ENCODE data around the gene LEPROT.

DNA sequence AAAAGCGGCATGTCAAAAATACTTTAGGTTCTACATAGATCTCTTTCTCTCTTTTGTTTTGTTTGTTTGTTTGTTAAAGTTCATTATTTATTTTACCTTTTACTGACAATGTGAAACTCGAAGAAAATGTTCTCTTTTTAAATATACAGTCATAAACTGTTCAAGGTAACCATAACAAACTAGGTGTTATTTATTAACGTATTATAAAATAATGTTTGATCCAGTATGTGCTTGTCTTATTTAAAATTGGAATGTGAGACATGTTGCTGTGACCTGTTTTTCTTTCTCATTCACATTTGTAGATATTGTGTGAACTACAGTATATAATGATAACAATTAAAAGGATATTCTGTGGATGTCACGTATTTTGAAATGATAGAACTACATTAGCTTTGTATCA is 5.9 kb upstream of the LEPROT start:
- TF ChIP-seq, protein P1, sequence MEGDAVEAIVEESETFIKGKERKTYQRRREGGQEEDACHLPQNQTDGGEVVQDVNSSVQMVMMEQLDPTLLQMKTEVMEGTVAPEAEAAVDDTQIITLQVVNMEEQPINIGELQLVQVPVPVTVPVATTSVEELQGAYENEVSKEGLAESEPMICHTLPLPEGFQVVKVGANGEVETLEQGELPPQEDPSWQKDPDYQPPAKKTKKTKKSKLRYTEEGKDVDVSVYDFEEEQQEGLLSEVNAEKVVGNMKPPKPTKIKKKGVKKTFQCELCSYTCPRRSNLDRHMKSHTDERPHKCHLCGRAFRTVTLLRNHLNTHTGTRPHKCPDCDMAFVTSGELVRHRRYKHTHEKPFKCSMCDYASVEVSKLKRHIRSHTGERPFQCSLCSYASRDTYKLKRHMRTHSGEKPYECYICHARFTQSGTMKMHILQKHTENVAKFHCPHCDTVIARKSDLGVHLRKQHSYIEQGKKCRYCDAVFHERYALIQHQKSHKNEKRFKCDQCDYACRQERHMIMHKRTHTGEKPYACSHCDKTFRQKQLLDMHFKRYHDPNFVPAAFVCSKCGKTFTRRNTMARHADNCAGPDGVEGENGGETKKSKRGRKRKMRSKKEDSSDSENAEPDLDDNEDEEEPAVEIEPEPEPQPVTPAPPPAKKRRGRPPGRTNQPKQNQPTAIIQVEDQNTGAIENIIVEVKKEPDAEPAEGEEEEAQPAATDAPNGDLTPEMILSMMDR (IDR thresholded peaks at IDR 0.05; ENCODE audit: low read depth, low read length, missing input control): no peak
- TF ChIP-seq, protein P2, sequence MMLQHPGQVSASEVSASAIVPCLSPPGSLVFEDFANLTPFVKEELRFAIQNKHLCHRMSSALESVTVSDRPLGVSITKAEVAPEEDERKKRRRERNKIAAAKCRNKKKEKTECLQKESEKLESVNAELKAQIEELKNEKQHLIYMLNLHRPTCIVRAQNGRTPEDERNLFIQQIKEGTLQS (IDR thresholded peaks at IDR 0.05): no peak
- TF ChIP-seq JUND (IDR thresholded peaks at IDR 0.05) (no peak), GABPA (IDR thresholded peaks at IDR 0.05 in 1 of 2, conservative IDR thresholded peaks at IDR 0.05 in 1 of 2) (no peak), SP1 (IDR thresholded peaks at IDR 0.05) (no peak), FOXA1 (IDR thresholded peaks at IDR 0.05) (no peak), TAF1 (conservative IDR thresholded peaks at IDR 0.05) (no peak), EGR1 (IDR thresholded peaks at IDR 0.05; ENCODE audit: low read depth in 2 of 2) (no peak), RXRA (IDR thresholded peaks at IDR 0.05) (no peak), HNF4G (IDR thresholded peaks at IDR 0.05) (no peak), HNF4A (conservative IDR thresholded peaks at IDR 0.05) (no peak), YY1 (IDR thresholded peaks at IDR 0.05) (no peak)
- TF ChIP-seq, protein P3, sequence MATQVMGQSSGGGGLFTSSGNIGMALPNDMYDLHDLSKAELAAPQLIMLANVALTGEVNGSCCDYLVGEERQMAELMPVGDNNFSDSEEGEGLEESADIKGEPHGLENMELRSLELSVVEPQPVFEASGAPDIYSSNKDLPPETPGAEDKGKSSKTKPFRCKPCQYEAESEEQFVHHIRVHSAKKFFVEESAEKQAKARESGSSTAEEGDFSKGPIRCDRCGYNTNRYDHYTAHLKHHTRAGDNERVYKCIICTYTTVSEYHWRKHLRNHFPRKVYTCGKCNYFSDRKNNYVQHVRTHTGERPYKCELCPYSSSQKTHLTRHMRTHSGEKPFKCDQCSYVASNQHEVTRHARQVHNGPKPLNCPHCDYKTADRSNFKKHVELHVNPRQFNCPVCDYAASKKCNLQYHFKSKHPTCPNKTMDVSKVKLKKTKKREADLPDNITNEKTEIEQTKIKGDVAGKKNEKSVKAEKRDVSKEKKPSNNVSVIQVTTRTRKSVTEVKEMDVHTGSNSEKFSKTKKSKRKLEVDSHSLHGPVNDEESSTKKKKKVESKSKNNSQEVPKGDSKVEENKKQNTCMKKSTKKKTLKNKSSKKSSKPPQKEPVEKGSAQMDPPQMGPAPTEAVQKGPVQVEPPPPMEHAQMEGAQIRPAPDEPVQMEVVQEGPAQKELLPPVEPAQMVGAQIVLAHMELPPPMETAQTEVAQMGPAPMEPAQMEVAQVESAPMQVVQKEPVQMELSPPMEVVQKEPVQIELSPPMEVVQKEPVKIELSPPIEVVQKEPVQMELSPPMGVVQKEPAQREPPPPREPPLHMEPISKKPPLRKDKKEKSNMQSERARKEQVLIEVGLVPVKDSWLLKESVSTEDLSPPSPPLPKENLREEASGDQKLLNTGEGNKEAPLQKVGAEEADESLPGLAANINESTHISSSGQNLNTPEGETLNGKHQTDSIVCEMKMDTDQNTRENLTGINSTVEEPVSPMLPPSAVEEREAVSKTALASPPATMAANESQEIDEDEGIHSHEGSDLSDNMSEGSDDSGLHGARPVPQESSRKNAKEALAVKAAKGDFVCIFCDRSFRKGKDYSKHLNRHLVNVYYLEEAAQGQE (IDR thresholded peaks at IDR 0.05): no peak
- TF ChIP-seq, protein P4, sequence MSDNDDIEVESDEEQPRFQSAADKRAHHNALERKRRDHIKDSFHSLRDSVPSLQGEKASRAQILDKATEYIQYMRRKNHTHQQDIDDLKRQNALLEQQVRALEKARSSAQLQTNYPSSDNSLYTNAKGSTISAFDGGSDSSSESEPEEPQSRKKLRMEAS (IDR thresholded peaks at IDR 0.05): no peak

Measured in liver (tissue), 3 donors.